Activated gamma-delta T cell treated with anti-CD3 and anti-CD28 coated beads, Interleukin-2, amount 50 U/mL, for 16 hours (primary cell): ENCODE data around the gene FAM111B.

Source experiments
- DNase-seq: peaks from one replicate; pipeline ENCODE4 v3.0.0-alpha.2; 2020; ENCODE audit warnings: low read depth

The FAM111B gene

GRCh38 chr11:59157433-59157832 lies 50.4 kb downstream of the FAM111B start:
- no peak for DNase-seq

GRCh38 chr11:59158206-59159068 lies 51.4 kb downstream of the FAM111B start:
- peak; percentile 41 for DNase-seq

- DNase-seq: no peak
Measured at GRCh38 chr11:59164028-59164427, 57.0 kb downstream of the FAM111B start.

GRCh38 chr11:59171508-59172322 lies 64.7 kb downstream of the FAM111B start, which contains the start of gene DTX4:
Gene DTX4 (plus strand): TSS chr11:59172132. CDS start chr11:59172596, 464 bp downstream.
- peak; percentile 85 for DNase-seq

GRCh38 chr11:59172345-59173079 lies 65.5 kb downstream of the FAM111B start:
- no peak for DNase-seq

- no peak for DNase-seq
Measured at GRCh38 chr11:59173080-59173963, 66.3 kb downstream of the FAM111B start.

GRCh38 chr11:59173964-59174663 lies 67.1 kb downstream of the FAM111B start:
- DNase-seq: no peak

- no peak for DNase-seq
Measured at GRCh38 chr11:59174664-59175033, 67.6 kb downstream of the FAM111B start.

GRCh38 chr11:59175091-59175501 lies 68.1 kb downstream of the FAM111B start:
- DNase-seq: no peak

GRCh38 chr11:59176330-59176729 lies 69.3 kb downstream of the FAM111B start:
- DNase-seq: no peak
